OCI-LY1 (cell line): Measurements from ENCODE around the gene DUSP6.

Source experiments
- H2AFZ ChIP-seq: fragments of 200-600 bp; sonication (generic), shearing (Covaris generic); 2 replicates; pipeline ENCODE4 v1.6.0; 2014; ENCODE audit warnings: antibody characterized with exemption, mild to moderate bottlenecking, low read length
- H3F3A ChIP-seq: fragments of 200-600 bp; sonication (generic), shearing (Covaris generic); 2 replicates; pipeline ENCODE4 v1.6.0; 2014; ENCODE audit warnings: mild to moderate bottlenecking, antibody characterized with exemption, low read length, moderate library complexity; ENCODE audit not compliant: insufficient read depth
- H3K27ac ChIP-seq: fragments of 200-600 bp; sonication (generic); 2 replicates; pipeline ENCODE4 v1.5.1; 2014; ENCODE audit warnings: low read length, mixed run types, mild to moderate bottlenecking, low read depth; ENCODE audit not compliant: poor library complexity, severe bottlenecking
- H3K27me3 ChIP-seq: fragments of 200-600 bp; sonication (generic); 2 replicates; pipeline ENCODE4 v1.6.0; 2014; ENCODE audit warnings: antibody characterized with exemption, mild to moderate bottlenecking, low read length, moderate library complexity; ENCODE audit not compliant: insufficient read depth
- H3K36me3 ChIP-seq: fragments of 200-600 bp; sonication (generic); 2 replicates; pipeline ENCODE4 v1.6.1; 2014; ENCODE audit warnings: mild to moderate bottlenecking, antibody characterized with exemption, low read length, moderate library complexity, mixed read lengths; ENCODE audit not compliant: insufficient read depth
- H3K4me1 ChIP-seq: fragments of 200-600 bp; sonication (generic); 2 replicates; pipeline ENCODE4 v1.5.1; 2014; ENCODE audit warnings: mild to moderate bottlenecking, low read length, moderate library complexity; ENCODE audit not compliant: insufficient read depth, severe bottlenecking
- H3K4me2 ChIP-seq: fragments of 200-600 bp; sonication (generic), shearing (Covaris generic); 2 replicates; pipeline ENCODE4 v1.6.1; 2014; ENCODE audit warnings: low read length
- H3K4me3 ChIP-seq: fragments of 200-600 bp; sonication (generic); 2 replicates; pipeline ENCODE4 v1.5.1; 2014; ENCODE audit warnings: low read length, low read depth, mild to moderate bottlenecking, mixed read lengths; ENCODE audit not compliant: poor library complexity, severe bottlenecking
- H3K79me2 ChIP-seq: fragments of 200-600 bp; shearing (Covaris generic); 2 replicates; pipeline ENCODE4 v1.6.1; 2016; ENCODE audit warnings: mixed run types, low read length, mixed read lengths; ENCODE audit not compliant: insufficient read depth
- H3K9ac ChIP-seq: fragments of 200-600 bp; sonication (generic), shearing (Covaris generic); 2 replicates; pipeline ENCODE4 v1.6.1; 2014; ENCODE audit warnings: mild to moderate bottlenecking, low read length, mixed read lengths
- H3K9me2 ChIP-seq: fragments of 200-600 bp; sonication (generic), shearing (Covaris generic); 2 replicates; pipeline ENCODE4 v1.6.1; 2014; ENCODE audit warnings: low read depth, mild to moderate bottlenecking, low read length, mixed read lengths
- H3K9me3 ChIP-seq: fragments of 200-600 bp; shearing (Covaris generic); 2 replicates; pipeline ENCODE4 v1.6.1; 2014; ENCODE audit warnings: low read length, mixed read lengths
- H4K20me1 ChIP-seq: fragments of 200-600 bp; sonication (generic), shearing (Covaris generic); 2 replicates; pipeline ENCODE4 v1.6.0; 2016; ENCODE audit warnings: mild to moderate bottlenecking, low read length; ENCODE audit not compliant: insufficient read depth
- EZH2 ChIP-seq: fragments of 200-600 bp; sonication (generic), shearing (Covaris generic); IDR thresholded peaks from 2 replicates; pipeline ENCODE4 v1.8.0; 2017; ENCODE audit warnings: borderline replicate concordance, mixed run types, mild to moderate bottlenecking, antibody characterized with exemption, low read length, moderate library complexity, mixed read lengths
- TF ChIP-seq, protein P1 (sequence below): fragments of 200-600 bp; sonication (generic), shearing (Covaris generic); IDR thresholded peaks from 2 replicates; pipeline ENCODE4 v1.5.1; 2017; ENCODE audit warnings: mild to moderate bottlenecking, antibody characterized with exemption, low read length, moderate library complexity, mixed read lengths

Gene DUSP6

DNA sequence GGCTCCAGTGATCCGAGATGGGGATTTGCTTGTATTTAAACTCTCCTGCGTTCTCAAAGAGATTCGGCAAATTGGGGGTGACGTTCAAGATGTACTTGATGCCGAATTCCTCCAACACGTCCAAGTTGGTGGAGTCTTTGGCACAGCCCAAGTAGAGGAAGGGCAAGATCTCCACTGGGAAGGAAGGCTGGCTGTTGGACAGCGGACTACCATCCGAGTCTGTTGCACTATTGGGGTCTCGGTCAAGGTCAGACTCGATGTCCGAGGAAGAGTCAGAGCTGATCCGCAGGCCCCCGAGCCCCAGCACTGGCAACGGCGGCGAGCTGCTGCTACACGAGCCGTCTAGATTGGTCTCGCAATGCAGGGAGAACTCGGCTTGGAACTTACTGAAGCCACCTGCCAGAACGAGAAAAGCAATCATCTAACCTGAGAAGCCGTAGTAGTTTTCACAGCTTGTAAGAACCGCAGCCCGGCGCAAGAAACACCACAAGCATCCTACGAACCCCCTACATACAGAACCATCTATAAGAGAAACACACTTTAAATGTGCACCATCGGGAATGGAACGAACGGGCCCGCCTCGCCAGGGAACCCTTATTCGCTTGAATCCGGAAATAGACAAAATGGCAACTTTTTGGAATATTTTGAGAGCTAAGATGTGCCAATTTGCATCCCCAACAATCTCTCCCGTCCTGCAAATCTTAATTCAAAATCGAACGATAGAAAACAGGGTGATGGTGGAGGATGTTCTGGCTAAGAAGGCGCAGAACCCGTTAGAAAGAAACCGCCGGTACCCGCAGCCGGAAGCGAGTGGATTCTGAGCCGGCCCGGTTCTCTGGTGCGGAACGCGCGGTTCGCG is 1.4 kb downstream of the DUSP6 start:
- H3K9ac ChIP-seq: no peak overlapping the region
- no peaks in the 10 kb centered on the region for H3F3A ChIP-seq
- H3K4me3 ChIP-seq: peak overlapping the region; percentile 65
- H3K27ac ChIP-seq: no peak overlapping the region
- H2AFZ ChIP-seq: no peak overlapping the region
- peak overlapping the region; percentile 84 for H3K4me2 ChIP-seq
- no peaks in the 10 kb centered on the region for H3K79me2 ChIP-seq
- TF ChIP-seq, protein P1, sequence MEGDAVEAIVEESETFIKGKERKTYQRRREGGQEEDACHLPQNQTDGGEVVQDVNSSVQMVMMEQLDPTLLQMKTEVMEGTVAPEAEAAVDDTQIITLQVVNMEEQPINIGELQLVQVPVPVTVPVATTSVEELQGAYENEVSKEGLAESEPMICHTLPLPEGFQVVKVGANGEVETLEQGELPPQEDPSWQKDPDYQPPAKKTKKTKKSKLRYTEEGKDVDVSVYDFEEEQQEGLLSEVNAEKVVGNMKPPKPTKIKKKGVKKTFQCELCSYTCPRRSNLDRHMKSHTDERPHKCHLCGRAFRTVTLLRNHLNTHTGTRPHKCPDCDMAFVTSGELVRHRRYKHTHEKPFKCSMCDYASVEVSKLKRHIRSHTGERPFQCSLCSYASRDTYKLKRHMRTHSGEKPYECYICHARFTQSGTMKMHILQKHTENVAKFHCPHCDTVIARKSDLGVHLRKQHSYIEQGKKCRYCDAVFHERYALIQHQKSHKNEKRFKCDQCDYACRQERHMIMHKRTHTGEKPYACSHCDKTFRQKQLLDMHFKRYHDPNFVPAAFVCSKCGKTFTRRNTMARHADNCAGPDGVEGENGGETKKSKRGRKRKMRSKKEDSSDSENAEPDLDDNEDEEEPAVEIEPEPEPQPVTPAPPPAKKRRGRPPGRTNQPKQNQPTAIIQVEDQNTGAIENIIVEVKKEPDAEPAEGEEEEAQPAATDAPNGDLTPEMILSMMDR: no peak
- H3K9me3 ChIP-seq: no peaks in the 10 kb centered on the region
- no peaks in the 10 kb centered on the region for H3K27me3 ChIP-seq
- H4K20me1 ChIP-seq: no peaks in the 10 kb centered on the region
- peaks cover 71% of the 10 kb centered on the region for H3K4me1 ChIP-seq
- H3K9me2 ChIP-seq: no peaks in the 10 kb centered on the region
- H3K36me3 ChIP-seq: no peaks in the 10 kb centered on the region

DNA sequence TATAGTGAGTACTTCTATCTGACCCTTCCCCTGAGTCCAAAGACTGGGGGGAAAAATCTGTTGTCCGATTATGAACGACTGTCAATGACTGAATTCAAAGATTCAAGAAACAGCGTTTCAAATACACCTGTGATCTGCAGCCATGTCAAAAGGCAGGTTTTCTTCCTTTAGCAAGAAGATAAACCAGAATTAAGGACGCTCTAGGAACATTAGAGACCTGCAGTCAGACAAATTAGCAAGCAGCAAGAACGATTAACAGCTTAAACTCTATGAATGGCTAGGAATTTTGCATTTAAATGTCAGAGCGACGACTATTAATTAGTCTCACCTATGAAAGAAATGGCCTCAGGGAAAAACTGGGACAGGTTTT is 2.1 kb downstream of the DUSP6 start:
- Histone ChIP-seq H3K79me2 (no peaks in the 10 kb centered on the region), H3K4me1 (peaks cover 77% of the 10 kb centered on the region), H3K9me3 (no peaks in the 10 kb centered on the region), H4K20me1 (no peaks in the 10 kb centered on the region), H3K27me3 (no peaks in the 10 kb centered on the region), H3F3A (no peaks in the 10 kb centered on the region), H3K36me3 (no peaks in the 10 kb centered on the region), H3K9ac (no peak overlapping the region), H3K4me2 (peak overlapping the region; percentile 84; the same call in 1 of the 2 replicates), H3K4me3 (peak overlapping the region; percentile 65), H2AFZ (no peak overlapping the region), H3K9me2 (no peaks in the 10 kb centered on the region), H3K27ac (no peak overlapping the region)
- TF ChIP-seq, protein P1: no peak
- no peak for TF ChIP-seq EZH2

DNA sequence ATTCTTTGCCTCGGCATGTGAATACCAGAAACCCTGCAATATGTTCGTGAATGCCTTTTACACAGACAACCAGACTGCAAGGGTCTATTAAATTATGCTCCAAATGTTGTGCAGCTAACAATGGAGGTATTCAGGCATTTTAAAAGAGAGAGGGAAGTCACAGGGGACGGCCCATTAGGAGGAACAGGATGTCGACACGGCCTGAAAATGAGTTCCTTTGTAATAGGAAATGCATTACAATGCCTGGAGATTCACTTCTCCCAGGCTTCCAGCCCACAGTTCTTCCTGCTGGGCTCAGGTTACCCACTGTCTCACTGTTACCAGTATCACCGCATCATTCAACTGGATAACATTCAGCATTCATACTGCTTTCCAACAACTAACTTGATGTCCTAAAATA is 2.5 kb downstream of the DUSP6 start:
- Histone ChIP-seq H3K4me3 (no peak overlapping the region), H3K9me2 (no peaks in the 10 kb centered on the region), H3K36me3 (no peaks in the 10 kb centered on the region), H3K9ac (no peak overlapping the region), H3F3A (no peaks in the 10 kb centered on the region), H3K4me2 (no peak overlapping the region; the same call in 1 of the 2 replicates), H3K9me3 (no peaks in the 10 kb centered on the region), H2AFZ (no peak overlapping the region), H3K27ac (no peak overlapping the region), H3K27me3 (no peaks in the 10 kb centered on the region), H4K20me1 (no peaks in the 10 kb centered on the region), H3K79me2 (no peaks in the 10 kb centered on the region), H3K4me1 (peaks cover 75% of the 10 kb centered on the region)
- TF ChIP-seq EZH2: no peak
- TF ChIP-seq, protein P1: no peak
